AG04450 (cell line): ENCODE results near the gene FBXW4. TPM values are rescaled to one million over a fixed set of nuclear protein-coding genes. Genes with fewer than 3 reads are reported as not detected.

ENCODE experiments used
- CTCF ChIA-PET: fragments of 300-600, 350-600 bp; formaldehyde crosslinking; extraction: SDS; loops from one replicate; lab custom pipeline; 2022; ENCODE audit warnings: antibody characterized with exemption, inconsistent platforms; lab: Charles Lee
- POLR2A ChIA-PET: fragments of 350-600 bp; formaldehyde crosslinking; extraction: SDS; loops from one replicate; lab custom pipeline; 2021; ENCODE audit warnings: antibody characterized with exemption, inconsistent platforms; lab: Yijun Ruan, JAX
- DNase-seq: peaks from one replicate; pipeline ENCODE4 v3.0.0-alpha.2; 2011; ENCODE audit warnings: low read depth, low spot score
- H3K27ac ChIP-seq: one replicate; pipeline ENCODE4 v1.5.1; 2012; ENCODE audit warnings: low read depth, low read length, control low read depth
- H3K27me3 ChIP-seq: one replicate; pipeline ENCODE4 v1.6.0; 2012; ENCODE audit warnings: low read length; ENCODE audit not compliant: control insufficient read depth, insufficient read depth
- H3K4me3 ChIP-seq: 2 replicates; pipeline ENCODE4 v1.5.1; 2011; ENCODE audit warnings: mild to moderate bottlenecking, low read depth, low read length, control low read depth
- H3K9me3 ChIP-seq: 2 replicates; pipeline ENCODE4 v1.5.1; 2012; ENCODE audit warnings: low read length; ENCODE audit not compliant: control insufficient read depth, insufficient read depth
- CTCF ChIP-seq: IDR thresholded peaks from 2 replicates; pipeline ENCODE4 v1.5.1; 2011; ENCODE audit warnings: low read depth, low read length, control low read depth, inconsistent platforms
- polyA plus RNA-seq: library from polyadenylated mRNA; depleted of rRNA; stranded (reverse); fragments of >200 nt; gene quantifications from 2 replicates; pipeline ENCODE4 v1.2.3, GENCODE V29; 2011

Gene FBXW4
- polyA plus RNA-seq, 1 experiment, result 18.3 TPM

- H3K27me3 ChIP-seq, result peaks cover 31% of the 10 kb centered on the region
- no peak for TF ChIP-seq CTCF
- H3K4me3 ChIP-seq, result peak overlapping the region; percentile 61
- H3K27ac ChIP-seq, result no peak overlapping the region
- CTCF ChIA-PET, result interaction anchor here (0.6 to 7.4 kb wide), 46 partner anchors 10 to 1035 kb away, joined by 3 to 132 read pairs (median 4); partner anchors contain the start of genes DPCD, HIF1AN and POLL
- no peak for DNase-seq
- peaks cover 8% of the 10 kb centered on the region for H3K9me3 ChIP-seq
- POLR2A ChIA-PET, result no interaction called here
Measured at GRCh38 chr10:101570428-101571270, 124.3 kb downstream of the FBXW4 start.

GRCh38 chr10:101569622-101570427, 125.1 kb downstream of the FBXW4 start:
- peaks cover 38% of the 10 kb centered on the region for H3K27me3 ChIP-seq
- H3K4me3 ChIP-seq, result peak overlapping the region; percentile 68
- DNase-seq, result peak; percentile 21
- peaks cover 8% of the 10 kb centered on the region for H3K9me3 ChIP-seq
- no peak overlapping the region for H3K27ac ChIP-seq
- ChIA-PET POLR2A (no interaction called here), CTCF (interaction anchor here (0.6 to 7.4 kb wide), 32 partner anchors 9 to 1034 kb away, joined by 3 to 132 read pairs (median 5); partner anchors contain the start of genes DPCD, HIF1AN and POLL)
- peak; percentile 70 for TF ChIP-seq CTCF

GRCh38 chr10:101569323-101569621, 125.7 kb downstream of the FBXW4 start:
- TF ChIP-seq CTCF, result no peak
- ChIA-PET POLR2A (no interaction called here), CTCF (interaction anchor here (0.6 to 7.4 kb wide), 13 partner anchors 13 to 398 kb away, joined by 3 to 132 read pairs (median 5); partner anchors contain the start of genes DPCD and POLL)
- no peak for DNase-seq
- Histone ChIP-seq H3K4me3 (peak overlapping the region; percentile 68; the same call in 1 of the 2 replicates), H3K27me3 (peaks cover 39% of the 10 kb centered on the region), H3K27ac (no peak overlapping the region), H3K9me3 (peaks cover 8% of the 10 kb centered on the region)

- no peak for DNase-seq
- Histone ChIP-seq H3K27ac (no peak overlapping the region), H3K9me3 (peaks cover 8% of the 10 kb centered on the region), H3K4me3 (no peak overlapping the region), H3K27me3 (peaks cover 39% of the 10 kb centered on the region)
- CTCF ChIA-PET, result interaction anchor here (1.0 to 7.4 kb wide), 2 partner anchors 266 to 356 kb away, joined by 3 to 132 read pairs; no protein-coding TSS in a partner anchor
- no peak for TF ChIP-seq CTCF
- POLR2A ChIA-PET, result no interaction called here
Measured at GRCh38 chr10:101568054-101568745, 126.8 kb downstream of the FBXW4 start.
